AG09309 (cell line): ENCODE results near the gene HNMT.

Experiments used
- DNase-seq: peaks from one replicate; pipeline ENCODE4 v3.0.0-alpha.2; 2010; ENCODE audit warnings: low read depth
- H3K4me3 ChIP-seq: 2 replicates; pipeline ENCODE4 v1.5.1; 2011; ENCODE audit warnings: mild to moderate bottlenecking, low read depth, low read length, moderate library complexity; ENCODE audit not compliant: control insufficient read depth
- TF ChIP-seq, protein P1 (sequence below): IDR thresholded peaks from 2 replicates; pipeline ENCODE4 v1.5.1; 2011; ENCODE audit warnings: mild to moderate bottlenecking, low read depth, low read length, inconsistent platforms; ENCODE audit not compliant: insufficient read depth, control insufficient read depth; ENCODE audit errors: missing control alignments

Gene HNMT

DNA sequence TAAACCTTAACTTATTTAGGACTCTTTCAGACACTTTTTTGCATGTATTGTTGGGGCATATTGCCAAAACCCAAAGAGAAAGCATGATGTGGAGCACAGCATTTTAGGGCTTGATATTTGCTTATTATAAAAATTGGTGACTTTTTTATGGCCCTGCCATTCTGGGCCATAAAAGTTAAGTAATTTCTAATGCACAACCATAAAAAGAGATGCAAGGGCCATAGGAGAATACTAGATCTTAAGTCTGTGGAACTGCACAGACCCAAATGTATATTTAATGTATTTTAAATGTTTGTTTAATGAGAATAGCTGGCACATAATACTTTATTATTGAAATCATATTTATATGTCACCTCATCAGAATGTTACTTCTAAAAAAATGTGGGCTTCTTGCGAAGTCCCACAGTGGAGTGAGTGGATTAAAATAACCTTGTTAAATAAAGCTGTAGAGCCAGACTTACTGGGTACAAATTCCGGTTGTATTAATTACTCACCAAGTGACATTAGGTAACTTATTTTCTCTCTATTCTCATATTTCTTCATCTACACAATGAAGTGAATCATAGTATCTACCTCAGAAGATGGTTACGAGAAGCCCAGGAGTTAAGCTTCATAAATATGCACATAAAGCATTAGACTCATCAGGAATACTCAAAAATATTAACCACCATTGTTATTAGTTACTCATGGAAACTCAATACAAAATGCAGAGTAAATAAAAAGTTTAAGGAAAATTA lies 52.2 kb downstream of the HNMT start:
- H3K4me3 ChIP-seq = no peak overlapping the region
- TF ChIP-seq, protein P1, sequence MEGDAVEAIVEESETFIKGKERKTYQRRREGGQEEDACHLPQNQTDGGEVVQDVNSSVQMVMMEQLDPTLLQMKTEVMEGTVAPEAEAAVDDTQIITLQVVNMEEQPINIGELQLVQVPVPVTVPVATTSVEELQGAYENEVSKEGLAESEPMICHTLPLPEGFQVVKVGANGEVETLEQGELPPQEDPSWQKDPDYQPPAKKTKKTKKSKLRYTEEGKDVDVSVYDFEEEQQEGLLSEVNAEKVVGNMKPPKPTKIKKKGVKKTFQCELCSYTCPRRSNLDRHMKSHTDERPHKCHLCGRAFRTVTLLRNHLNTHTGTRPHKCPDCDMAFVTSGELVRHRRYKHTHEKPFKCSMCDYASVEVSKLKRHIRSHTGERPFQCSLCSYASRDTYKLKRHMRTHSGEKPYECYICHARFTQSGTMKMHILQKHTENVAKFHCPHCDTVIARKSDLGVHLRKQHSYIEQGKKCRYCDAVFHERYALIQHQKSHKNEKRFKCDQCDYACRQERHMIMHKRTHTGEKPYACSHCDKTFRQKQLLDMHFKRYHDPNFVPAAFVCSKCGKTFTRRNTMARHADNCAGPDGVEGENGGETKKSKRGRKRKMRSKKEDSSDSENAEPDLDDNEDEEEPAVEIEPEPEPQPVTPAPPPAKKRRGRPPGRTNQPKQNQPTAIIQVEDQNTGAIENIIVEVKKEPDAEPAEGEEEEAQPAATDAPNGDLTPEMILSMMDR = no peak

GRCh38 chr2:138017824-138018223 lies 53.6 kb downstream of the HNMT start:
- TF ChIP-seq, protein P1 = no peak
- DNase-seq = no peak
- H3K4me3 ChIP-seq = no peak overlapping the region

More for the DNA sequence above, 52.2 kb downstream of the HNMT start:
- no peak for DNase-seq

GRCh38 chr2:138018866-138019688 lies 54.8 kb downstream of the HNMT start:
- TF ChIP-seq, protein P1 = no peak
- DNase-seq = no peak
- no peak overlapping the region for H3K4me3 ChIP-seq

DNA sequence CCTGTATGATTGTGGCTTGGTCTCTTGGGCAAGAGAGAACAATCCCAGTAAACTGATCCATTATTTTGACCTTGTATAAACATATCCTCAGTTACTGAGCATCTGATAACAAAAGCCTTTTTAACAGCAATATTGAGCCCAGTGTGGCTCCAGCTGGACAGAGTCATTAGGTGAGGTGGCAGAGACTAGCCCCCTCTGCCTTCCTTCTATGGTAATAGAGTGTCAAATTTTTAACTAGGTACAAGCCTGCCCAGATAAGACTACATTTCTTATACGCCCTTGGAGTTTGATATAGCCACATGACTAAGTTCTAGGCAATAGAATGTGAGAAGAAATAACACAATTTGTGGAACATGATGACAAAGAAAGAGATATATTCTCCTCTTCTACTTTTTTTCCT lies 56.2 kb downstream of the HNMT start:
- TF ChIP-seq, protein P1 = no peak

GRCh38 chr2:138021154-138021553 lies 56.9 kb downstream of the HNMT start:
- no peak for DNase-seq
- no peak overlapping the region for H3K4me3 ChIP-seq
- TF ChIP-seq, protein P1 = no peak

More for the DNA sequence above, 56.2 kb downstream of the HNMT start:
- no peak overlapping the region for H3K4me3 ChIP-seq
- no peak for DNase-seq

- no peak for DNase-seq
- no peak overlapping the region for H3K4me3 ChIP-seq
- TF ChIP-seq, protein P1 = no peak
Observed at GRCh38 chr2:138023298-138023697, 59.0 kb downstream of the HNMT start.
